ENCODE results near the gene COQ8A.

- no peak for TF ChIP-seq CTCF (IDR thresholded peaks at IDR 0.05)
- no peak for TF ChIP-seq POLR2A (IDR thresholded peaks at IDR 0.05)
Observed at GRCh38 chr1:226979517-226980121, 39.5 kb downstream of the COQ8A start.

Data from lower leg skin (tissue), 3 donors.